PC-3 (cell line): ENCODE results near the gene CDK14. TPM values are rescaled to one million over a fixed set of nuclear protein-coding genes. Genes with fewer than 3 reads are reported as not detected.

ENCODE experiments used
- ATAC-seq: fragments of 200-7000 bp; cut with Tn5 transposase; 2 replicates; pipeline ENCODE4 v1.9.1; 2020; ENCODE audit warnings: mild to moderate bottlenecking, moderate library complexity
- BruUV-seq: library from RNA; stranded (reverse); fragments of 400-500 nt; replicated peaks from 2 replicates; lab custom pipeline; 2021; lab: Mats Ljungman, UMichigan
- CTCF ChIA-PET: fragments of 300-600 bp; sonication (Branson Sonifier 250); formaldehyde crosslinking; loops from one replicate; lab custom pipeline; 2022; ENCODE audit warnings: antibody characterized with exemption; lab: Charles Lee
- POLR2A ChIA-PET: fragments of 300-600 bp; sonication (Branson Sonifier 250); formaldehyde crosslinking; loops from one replicate; lab custom pipeline; 2022; ENCODE audit warnings: antibody characterized with exemption; ENCODE audit not compliant: unreplicated experiment; lab: Charles Lee
- DNase-seq: peaks from one replicate; pipeline ENCODE4 v3.0.0-alpha.2; 2015
- H2AFZ ChIP-seq: fragments of 300-600 bp; sonication (generic); 2 replicates; pipeline ENCODE4 v1.6.0; 2016; ENCODE audit warnings: antibody characterized with exemption, low read length
- H3F3A ChIP-seq: fragments of 300-600 bp; sonication (generic); one replicate; pipeline ENCODE4 v1.6.0; 2017; ENCODE audit warnings: antibody characterized with exemption, low read length, control low read depth, mild to moderate bottlenecking; ENCODE audit not compliant: unreplicated experiment
- H3K27ac ChIP-seq: fragments of 300-600 bp; sonication (generic); 2 replicates; pipeline ENCODE4 v1.5.1; 2016; ENCODE audit warnings: mild to moderate bottlenecking, low read length
- H3K27me3 ChIP-seq: fragments of 300-600 bp; sonication (generic); 2 replicates; pipeline ENCODE4 v1.6.1; 2016; ENCODE audit warnings: low read length, mixed read lengths
- H3K36me3 ChIP-seq: fragments of 300-600 bp; sonication (generic); 2 replicates; pipeline ENCODE4 v1.6.1; 2016; ENCODE audit warnings: low read depth, mixed run types, low read length, mixed read lengths
- H3K4me1 ChIP-seq: fragments of 300-600 bp; sonication (generic); 2 replicates; pipeline ENCODE4 v1.5.1; 2016; ENCODE audit warnings: low read length; ENCODE audit not compliant: insufficient read depth
- H3K4me2 ChIP-seq: fragments of 300-600 bp; sonication (generic); 2 replicates; pipeline ENCODE4 v1.6.0; 2016; ENCODE audit warnings: low read length
- H3K4me3 ChIP-seq: fragments of 300-600 bp; sonication (generic); 2 replicates; pipeline ENCODE4 v1.5.1; 2016; ENCODE audit warnings: mild to moderate bottlenecking, low read length, mixed read lengths
- H3K79me2 ChIP-seq: fragments of 300-600 bp; sonication (generic); 2 replicates; pipeline ENCODE4 v1.6.1; 2017; ENCODE audit warnings: low read length, mixed read lengths
- H3K9ac ChIP-seq: fragments of 300-600 bp; sonication (generic); 2 replicates; pipeline ENCODE4 v1.6.0; 2016; ENCODE audit warnings: mild to moderate bottlenecking, low read length
- H3K9me2 ChIP-seq: fragments of 300-600 bp; sonication (generic); replicated peaks from 2 replicates; pipeline ENCODE4 v1.6.1; 2016; ENCODE audit warnings: mixed run types, low read length, mixed read lengths
- H3K9me3 ChIP-seq: fragments of 300-600 bp; sonication (generic); 2 replicates; pipeline ENCODE4 v1.6.1; 2016; ENCODE audit warnings: low read length, mixed read lengths
- H4K20me1 ChIP-seq: fragments of 300-600 bp; sonication (generic); 2 replicates; pipeline ENCODE4 v1.6.1; 2016; ENCODE audit warnings: low read length, mixed read lengths
- EZH2 ChIP-seq: fragments of 300-600 bp; sonication (generic); IDR thresholded peaks from one replicate; pipeline ENCODE4 v1.6.1; 2017; ENCODE audit warnings: antibody characterized with exemption, mild to moderate bottlenecking, low read length; ENCODE audit not compliant: unreplicated experiment
- EZH2phosphoT487 ChIP-seq: fragments of 300-600 bp; sonication (generic); IDR thresholded peaks from 2 replicates; pipeline ENCODE4 v1.6.1; 2018; ENCODE audit warnings: mild to moderate bottlenecking, antibody characterized with exemption, low read length, borderline replicate concordance
- intact Hi-C: fragments of 100-400 bp; cut with micrococcal nuclease; formaldehyde crosslinking; loops from 2 replicates; pipeline ENCODE4 v1.9.0; 2023
- total RNA-seq: library from RNA; depleted of rRNA; stranded (reverse); fragments of >200 nt; gene quantifications from 2 replicates; pipeline ENCODE4 v1.2.3, GENCODE V29; 2014
- TF ChIP-seq, protein P1 (sequence below): fragments of 300-600 bp; sonication (generic); conservative IDR thresholded peaks from 2 replicates; pipeline ENCODE4 v1.5.1; 2017; ENCODE audit warnings: antibody characterized with exemption, low read depth, mild to moderate bottlenecking, low read length

Gene CDK14
- total RNA-seq, 1 experiment from 2014 or later, result 8.2 TPM

DNA sequence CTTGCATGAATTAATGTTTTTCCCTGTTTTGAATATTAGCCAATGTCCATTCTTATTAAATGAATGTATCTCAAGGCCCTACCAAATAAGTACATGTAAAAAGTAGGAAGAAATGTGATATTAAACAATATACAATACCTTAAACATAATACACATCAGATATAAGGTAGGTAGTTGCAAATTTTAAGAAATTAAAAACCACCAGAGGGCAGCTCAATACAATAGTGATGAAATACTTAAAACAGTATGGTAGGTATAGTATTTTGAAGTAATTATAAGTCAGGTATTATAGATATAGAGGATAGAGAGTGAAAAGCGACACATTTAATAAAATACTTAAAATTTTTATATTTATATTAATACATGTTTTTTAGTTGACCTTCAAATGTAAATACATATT is 43.6 kb upstream of the CDK14 start:
- CTCF ChIA-PET, result interaction anchor here (0.7 kb wide), 1 partner anchor 398 kb away, joined by 5 read pairs; no protein-coding TSS in a partner anchor
- peak; percentile 79 for ATAC-seq
- no peaks in the 10 kb centered on the region for H3K9me3 ChIP-seq
- intact Hi-C loops, result loop anchor here (1.0 to 5.0 kb wide), 2 partner anchors 45 to 482 kb away; partner anchors contain the start of gene CDK14
- H3K9me2 ChIP-seq, result no peaks in the 10 kb centered on the region
- TF ChIP-seq EZH2 (no peak), EZH2phosphoT487 (no peak)
- TF ChIP-seq, protein P1, sequence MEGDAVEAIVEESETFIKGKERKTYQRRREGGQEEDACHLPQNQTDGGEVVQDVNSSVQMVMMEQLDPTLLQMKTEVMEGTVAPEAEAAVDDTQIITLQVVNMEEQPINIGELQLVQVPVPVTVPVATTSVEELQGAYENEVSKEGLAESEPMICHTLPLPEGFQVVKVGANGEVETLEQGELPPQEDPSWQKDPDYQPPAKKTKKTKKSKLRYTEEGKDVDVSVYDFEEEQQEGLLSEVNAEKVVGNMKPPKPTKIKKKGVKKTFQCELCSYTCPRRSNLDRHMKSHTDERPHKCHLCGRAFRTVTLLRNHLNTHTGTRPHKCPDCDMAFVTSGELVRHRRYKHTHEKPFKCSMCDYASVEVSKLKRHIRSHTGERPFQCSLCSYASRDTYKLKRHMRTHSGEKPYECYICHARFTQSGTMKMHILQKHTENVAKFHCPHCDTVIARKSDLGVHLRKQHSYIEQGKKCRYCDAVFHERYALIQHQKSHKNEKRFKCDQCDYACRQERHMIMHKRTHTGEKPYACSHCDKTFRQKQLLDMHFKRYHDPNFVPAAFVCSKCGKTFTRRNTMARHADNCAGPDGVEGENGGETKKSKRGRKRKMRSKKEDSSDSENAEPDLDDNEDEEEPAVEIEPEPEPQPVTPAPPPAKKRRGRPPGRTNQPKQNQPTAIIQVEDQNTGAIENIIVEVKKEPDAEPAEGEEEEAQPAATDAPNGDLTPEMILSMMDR, result peak; percentile 53; the same call in 1 of the 2 replicates
- H3K9ac ChIP-seq, result no peak overlapping the region
- peak; percentile 61 for DNase-seq
- no peak overlapping the region for H3K4me3 ChIP-seq
- H3K36me3 ChIP-seq, result no peaks in the 10 kb centered on the region
- H3K79me2 ChIP-seq, result no peaks in the 10 kb centered on the region
- H3K4me1 ChIP-seq, result peaks cover 6% of the 10 kb centered on the region; the same call in 1 of the 2 replicates
- no peaks in the 10 kb centered on the region for H3F3A ChIP-seq
- BruUV-seq, result no TSS peak
- POLR2A ChIA-PET, result no interaction called here
- no peak overlapping the region for H2AFZ ChIP-seq
- H3K27ac ChIP-seq, result no peak overlapping the region
- no peaks in the 10 kb centered on the region for H4K20me1 ChIP-seq
- H3K27me3 ChIP-seq, result no peaks in the 10 kb centered on the region
- H3K4me2 ChIP-seq, result no peak overlapping the region

DNA sequence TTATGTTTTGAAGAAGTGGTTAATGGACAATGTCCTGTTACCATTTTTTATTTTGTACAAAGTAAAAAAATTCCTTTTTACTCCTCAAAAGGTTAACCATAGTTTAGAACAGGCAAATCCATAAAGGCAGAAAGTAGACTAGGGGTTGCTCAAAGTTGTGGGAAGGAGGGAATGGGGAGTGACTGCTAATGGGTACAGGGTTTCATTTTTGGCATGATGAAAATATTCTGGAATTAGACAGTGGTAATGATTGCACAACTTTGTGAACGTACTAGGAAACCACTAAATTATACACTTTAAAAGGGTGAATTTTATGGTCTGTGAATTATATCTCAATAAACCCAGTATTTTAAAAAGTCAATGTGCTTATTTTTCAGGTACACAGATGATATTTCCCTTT is 35.4 kb upstream of the CDK14 start:
- Histone ChIP-seq H3K36me3 (no peaks in the 10 kb centered on the region), H3F3A (no peaks in the 10 kb centered on the region), H3K79me2 (no peaks in the 10 kb centered on the region), H4K20me1 (no peaks in the 10 kb centered on the region), H2AFZ (no peak overlapping the region), H3K4me1 (no peaks in the 10 kb centered on the region), H3K27ac (no peak overlapping the region), H3K4me2 (no peak overlapping the region), H3K9ac (no peak overlapping the region), H3K9me2 (no peaks in the 10 kb centered on the region), H3K4me3 (no peak overlapping the region), H3K27me3 (no peaks in the 10 kb centered on the region), H3K9me3 (no peaks in the 10 kb centered on the region)
- intact Hi-C loops, result no loop called here
- no peak for ATAC-seq
- CTCF ChIA-PET, result no interaction called here
- POLR2A ChIA-PET, result no interaction called here
- BruUV-seq, result no TSS peak
- no peak for TF ChIP-seq EZH2phosphoT487
- no peak for TF ChIP-seq EZH2
- TF ChIP-seq, protein P1, result no peak
- DNase-seq, result no peak

DNA sequence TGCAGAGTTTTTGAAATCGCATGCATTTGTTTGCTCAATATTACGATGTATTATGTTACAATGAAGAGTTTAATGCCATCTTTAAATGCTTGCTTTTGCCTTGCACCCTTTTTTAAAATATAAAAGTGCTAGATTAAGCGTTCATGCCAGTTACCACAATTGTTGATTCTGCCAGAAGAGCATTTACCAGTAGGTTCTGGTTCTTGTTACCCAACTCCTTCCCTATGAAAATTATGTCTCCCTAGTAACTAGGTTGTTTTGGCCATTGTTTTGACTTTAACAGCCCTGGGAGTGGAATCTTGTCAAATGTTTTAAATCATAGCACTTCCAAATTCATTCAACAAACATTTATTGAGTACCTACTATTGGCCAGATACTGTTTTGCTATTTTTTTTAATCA is 32.8 kb upstream of the CDK14 start:
- no TSS peak for BruUV-seq
- Histone ChIP-seq H2AFZ (no peak overlapping the region), H3K79me2 (no peaks in the 10 kb centered on the region), H3K4me2 (no peak overlapping the region), H3K4me3 (no peak overlapping the region), H4K20me1 (no peaks in the 10 kb centered on the region), H3K27ac (no peak overlapping the region), H3K36me3 (no peaks in the 10 kb centered on the region), H3F3A (no peaks in the 10 kb centered on the region), H3K9me2 (no peaks in the 10 kb centered on the region), H3K9ac (no peak overlapping the region), H3K4me1 (no peaks in the 10 kb centered on the region), H3K27me3 (no peaks in the 10 kb centered on the region), H3K9me3 (no peaks in the 10 kb centered on the region)
- ATAC-seq (no peak), DNase-seq (no peak)
- ChIA-PET POLR2A (no interaction called here), CTCF (no interaction called here)
- intact Hi-C loops, result no loop called here
- TF ChIP-seq EZH2phosphoT487, result no peak
- no peak for TF ChIP-seq EZH2
- TF ChIP-seq, protein P1, result no peak
